Uterus (tissue), 4 donors: ENCODE results near the gene CALCB. TPM values are rescaled to one million over a fixed set of nuclear protein-coding genes. Genes with fewer than 3 reads are reported as not detected.
"Not testable (repeated sequence)": the region's sequence is repeated elsewhere in the genome, so short reads cannot be mapped to it uniquely, and the experiment has no call there.

Experiments used
- DNase-seq, 2 donors: peaks; one replicate each; pipeline ENCODE4 v3.0.0-alpha.2; 2019 to 2020
- H3K27ac ChIP-seq, 2 donors: fragments of 200-600 bp; sonication (generic); 1 replicate in 1 of 2; 2 replicates in 1 of 2; pipeline ENCODE4 v1.5.1; 2016 to 2018
- H3K27me3 ChIP-seq, 2 donors: fragments of 200-600 bp; sonication (generic); one replicate each; pipeline ENCODE4 v1.5.1; 2018 to 2019; ENCODE audit warnings: control low read depth in 1 of 2
- H3K36me3 ChIP-seq, 2 donors: fragments of 200-600 bp; sonication (generic); one replicate each; pipeline ENCODE4 v1.5.1; 2019; ENCODE audit warnings: control low read depth in 1 of 2
- H3K4me1 ChIP-seq, 2 donors: fragments of 200-600 bp; sonication (generic); one replicate each; pipeline ENCODE4 v1.5.1; 2018 to 2019; ENCODE audit warnings: control low read depth in 1 of 2
- H3K4me3 ChIP-seq, 2 donors: fragments of 200-600 bp; sonication (generic); 1 replicate in 1 of 2; 2 replicates in 1 of 2; pipeline ENCODE4 v1.5.1; 2018 to 2019; ENCODE audit warnings: mild to moderate bottlenecking in 1 of 2
- H3K9me3 ChIP-seq, 2 donors: fragments of 200-600 bp; sonication (generic); one replicate each; pipeline ENCODE4 v1.5.1; 2019; ENCODE audit warnings: control low read depth in 1 of 2
- CTCF ChIP-seq, 4 experiments: fragments of 200-600 bp in 2 of 4; fragments of 450-650 bp in 2 of 4; sonication (generic) in 2 of 4; IDR thresholded peaks; one replicate each; pipeline ENCODE4 v1.5.1; 2016 to 2019; ENCODE audit warnings: antibody characterized with exemption in 4 of 4, mild to moderate bottlenecking in 2 of 4, moderate library complexity in 1 of 4
- POLR2A ChIP-seq, 2 donors: fragments of 450-650 bp; IDR thresholded peaks; one replicate each; pipeline ENCODE4 v1.6.1; 2016; ENCODE audit warnings: antibody characterized with exemption in 2 of 2, mild to moderate bottlenecking in 1 of 2, moderate library complexity in 1 of 2
- intact Hi-C: fragments of 100-400 bp; cut with DNase I; formaldehyde crosslinking; loops from one replicate; pipeline ENCODE4 v1.15.1; 2023; ENCODE audit warnings: low total_unique reads
- total RNA-seq, 4 donors: library from RNA; depleted of rRNA in 3 of 4; stranded (reverse); fragments of >200 nt in 3 of 4; gene quantifications; one replicate each; pipeline versions ENCODE4 v1.1.0 to v1.2.4, GENCODE V29; 2014 to 2023
- donor health status: DM: yes; HTN: yes; CAD: no.

The CALCB gene
- total RNA-seq, 4 donors from 2014 or later = 0.21 TPM; not detected in 3

DNA sequence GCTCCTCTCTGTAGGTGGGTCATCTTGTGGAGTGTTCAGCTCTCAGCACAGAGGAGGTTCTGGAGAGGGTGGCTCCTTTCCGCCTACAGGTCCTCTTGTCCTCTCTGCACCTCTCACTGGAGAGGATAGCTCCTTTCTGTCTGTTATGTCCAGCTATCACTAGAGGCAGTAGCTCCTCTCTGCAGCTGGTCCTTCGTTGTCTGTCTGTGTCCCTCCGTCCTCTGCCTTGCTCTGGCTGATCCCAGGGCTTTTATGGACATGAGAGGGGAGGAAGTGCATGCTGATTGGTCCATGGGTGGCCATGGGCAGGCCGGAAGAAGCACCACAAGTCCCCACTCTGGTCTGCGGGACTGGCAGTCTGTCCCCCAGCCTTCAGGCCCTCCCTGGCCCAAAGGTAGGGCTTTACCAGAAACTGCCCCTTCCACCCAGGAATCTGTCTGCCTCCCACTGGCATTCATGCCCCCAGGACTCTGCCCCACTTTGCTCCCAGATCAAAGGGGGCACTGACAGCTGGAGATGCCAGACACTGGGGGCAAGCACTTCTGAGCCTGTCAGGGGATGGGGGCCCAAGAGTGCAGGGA lies 38.6 kb upstream of the CALCB start:
- no peaks in the 10 kb centered on the region for H3K9me3 ChIP-seq
- no peaks in the 10 kb centered on the region for H3K4me1 ChIP-seq
- TF ChIP-seq CTCF (IDR thresholded peaks at IDR 0.05) (no peak), POLR2A (IDR thresholded peaks at IDR 0.05) (no peak)
- no peak for DNase-seq
- intact Hi-C loops = no loop called here
- no peaks in the 10 kb centered on the region for H3K36me3 ChIP-seq
- no peak overlapping the region for H3K27ac ChIP-seq
- no peak overlapping the region for H3K4me3 ChIP-seq
- no peaks in the 10 kb centered on the region for H3K27me3 ChIP-seq

DNA sequence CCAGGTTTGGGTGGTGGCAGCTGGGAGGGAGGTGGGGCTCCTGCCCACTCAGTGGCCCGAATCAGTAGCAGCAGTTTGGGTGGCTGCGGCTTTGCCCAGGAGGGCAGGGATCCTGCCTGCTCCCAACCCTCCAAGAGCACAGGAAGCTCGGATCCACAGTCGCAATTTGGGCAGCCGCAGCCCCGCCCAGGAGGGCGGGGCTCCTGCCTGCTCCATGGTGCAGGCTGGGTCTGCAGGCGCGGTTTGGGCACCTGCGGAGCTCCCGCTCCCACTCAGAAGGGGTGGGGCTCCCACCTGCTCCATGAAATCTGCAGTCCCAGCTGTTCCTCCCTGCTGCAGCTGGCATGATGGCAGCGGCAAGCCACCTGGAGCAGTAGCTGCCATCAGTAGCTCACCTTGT lies 38.1 kb upstream of the CALCB start:
- no peaks in the 10 kb centered on the region for H3K4me1 ChIP-seq
- H3K4me3 ChIP-seq = no peak overlapping the region
- no peaks in the 10 kb centered on the region for H3K27me3 ChIP-seq
- H3K36me3 ChIP-seq = no peaks in the 10 kb centered on the region
- no peaks in the 10 kb centered on the region for H3K9me3 ChIP-seq
- no peak for DNase-seq
- no peak overlapping the region for H3K27ac ChIP-seq
- intact Hi-C loops = no loop called here
- TF ChIP-seq POLR2A (IDR thresholded peaks at IDR 0.05) (no peak), CTCF (IDR thresholded peaks at IDR 0.05) (no peak)

GRCh38 chr11:15038963-15039362 lies 34.4 kb upstream of the CALCB start:
- Histone ChIP-seq H3K9me3 (no peaks in the 10 kb centered on the region), H3K4me1 (no peaks in the 10 kb centered on the region), H3K27me3 (no peaks in the 10 kb centered on the region), H3K36me3 (no peaks in the 10 kb centered on the region), H3K4me3 (no peak overlapping the region), H3K27ac (no peak overlapping the region)
- intact Hi-C loops = no loop called here
- DNase-seq = no peak
- no peak for TF ChIP-seq CTCF (IDR thresholded peaks at IDR 0.05)
- no peak for TF ChIP-seq POLR2A (IDR thresholded peaks at IDR 0.05)

- no peak for DNase-seq
- no peaks in the 10 kb centered on the region for H3K27me3 ChIP-seq
- no peaks in the 10 kb centered on the region for H3K36me3 ChIP-seq
- H3K4me3 ChIP-seq = no peak overlapping the region
- no peaks in the 10 kb centered on the region for H3K4me1 ChIP-seq
- H3K9me3 ChIP-seq = no peaks in the 10 kb centered on the region
- intact Hi-C loops = no loop called here
- no peak overlapping the region for H3K27ac ChIP-seq
- no peak for TF ChIP-seq CTCF (IDR thresholded peaks at IDR 0.05)
- TF ChIP-seq POLR2A (IDR thresholded peaks at IDR 0.05) = no peak
Observed at GRCh38 chr11:15045209-15045608, 28.2 kb upstream of the CALCB start.

DNA sequence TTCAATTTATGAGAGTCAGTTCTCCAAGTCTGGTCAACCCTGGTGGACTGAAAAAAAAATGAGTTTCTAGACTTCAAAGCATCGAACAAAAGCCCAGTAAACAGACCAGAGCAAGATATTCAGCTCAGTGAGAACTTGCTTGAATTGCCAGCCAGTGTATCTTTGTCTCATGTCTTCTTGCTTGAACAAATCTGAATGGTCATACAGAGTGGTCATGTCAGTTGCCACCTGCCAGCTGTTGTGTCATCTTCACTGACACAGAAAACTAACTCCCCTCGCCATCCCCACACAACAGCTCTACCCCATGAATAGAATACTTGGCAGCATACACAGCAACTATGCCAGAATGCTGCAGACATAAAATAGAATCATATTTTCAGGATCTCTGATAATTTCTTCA lies 27.5 kb upstream of the CALCB start:
- Histone ChIP-seq H3K9me3 (no peaks in the 10 kb centered on the region), H3K27ac (no peak overlapping the region)
- intact Hi-C loops = no loop called here

DNA sequence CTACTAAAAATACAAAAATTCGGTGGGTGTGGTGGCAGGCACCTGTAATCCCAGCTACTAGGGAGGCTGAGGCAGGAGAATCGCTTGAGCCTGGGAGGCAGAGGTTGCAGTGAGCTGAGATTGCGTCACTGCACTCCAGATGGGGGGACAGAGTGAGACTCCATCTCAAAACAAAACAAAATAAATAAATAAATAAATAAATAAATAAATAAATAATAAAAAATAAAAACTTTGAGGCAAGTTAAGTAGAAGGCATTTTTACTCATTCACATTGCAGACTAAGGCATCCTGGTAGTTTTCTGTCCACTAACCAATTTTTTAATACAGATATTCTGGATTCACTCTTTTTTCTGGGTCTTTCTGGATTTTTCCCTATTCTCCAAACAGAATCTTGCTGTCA lies 26.7 kb upstream of the CALCB start:
- H3K4me3 ChIP-seq, H3K9me3 ChIP-seq, H3K36me3 ChIP-seq, H3K27ac ChIP-seq, DNase-seq, H3K4me1 ChIP-seq, H3K27me3 ChIP-seq, intact Hi-C loops: not testable (repeated sequence)

More for the DNA sequence above, 27.5 kb upstream of the CALCB start:
- H3K4me1 ChIP-seq = no peaks in the 10 kb centered on the region
- TF ChIP-seq CTCF (IDR thresholded peaks at IDR 0.05) (no peak), POLR2A (IDR thresholded peaks at IDR 0.05) (no peak)
- no peak for DNase-seq
- no peaks in the 10 kb centered on the region for H3K36me3 ChIP-seq
- no peaks in the 10 kb centered on the region for H3K27me3 ChIP-seq
- H3K4me3 ChIP-seq = no peak overlapping the region
